Measurements from ENCODE around the gene KCNMB2.

Gene KCNMB2

GRCh38 chr3:178536211-178537079 lies at the start of gene KCNMB2:
KCNMB2 (plus strand) TSS chr3:178536436.
- Histone ChIP-seq H3K4me1 (ENCODE audit: control insufficient read depth, insufficient read depth, low read length) (no peaks in the 10 kb centered on the region), H3K36me3 (ENCODE audit: control insufficient read depth, insufficient read depth, low read length) (no peaks in the 10 kb centered on the region), H3K9me3 (ENCODE audit: control insufficient read depth, low read length) (no peaks in the 10 kb centered on the region), H3K4me3 (ENCODE audit: low read length) (peak within 1 kb of the TSS; percentile 42), H3K9ac (ENCODE audit: low read length) (peak within 1 kb of the TSS; percentile 52), H3K27me3 (ENCODE audit: control insufficient read depth, insufficient read depth, low read length) (no peaks in the 10 kb centered on the region)

- no peaks in the 10 kb centered on the region for H3K4me1 ChIP-seq (ENCODE audit: control insufficient read depth, insufficient read depth, low read length)
- no peak overlapping the region for H3K4me3 ChIP-seq (ENCODE audit: low read length)
- no peaks in the 10 kb centered on the region for H3K27me3 ChIP-seq (ENCODE audit: control insufficient read depth, insufficient read depth, low read length)
- no peaks in the 10 kb centered on the region for H3K9me3 ChIP-seq (ENCODE audit: control insufficient read depth, low read length)
- no peaks in the 10 kb centered on the region for H3K36me3 ChIP-seq (ENCODE audit: control insufficient read depth, insufficient read depth, low read length)
- H3K9ac ChIP-seq (ENCODE audit: low read length) = no peak overlapping the region
These were observed 49.3 kb upstream of the KCNMB2 start for GRCh38 chr3:178486903-178487302.

GRCh38 chr3:178487752-178488151 lies 48.5 kb upstream of the KCNMB2 start:
- Histone ChIP-seq H3K4me3 (ENCODE audit: low read length) (no peak overlapping the region), H3K27me3 (ENCODE audit: control insufficient read depth, insufficient read depth, low read length) (no peaks in the 10 kb centered on the region), H3K4me1 (ENCODE audit: control insufficient read depth, insufficient read depth, low read length) (peaks cover 4% of the 10 kb centered on the region), H3K9me3 (ENCODE audit: control insufficient read depth, low read length) (no peaks in the 10 kb centered on the region), H3K36me3 (ENCODE audit: control insufficient read depth, insufficient read depth, low read length) (no peaks in the 10 kb centered on the region), H3K9ac (ENCODE audit: low read length) (no peak overlapping the region)

GRCh38 chr3:178491751-178492150 lies 44.5 kb upstream of the KCNMB2 start:
- Histone ChIP-seq H3K9me3 (ENCODE audit: control insufficient read depth, low read length) (no peaks in the 10 kb centered on the region), H3K4me1 (ENCODE audit: control insufficient read depth, insufficient read depth, low read length) (peaks cover 4% of the 10 kb centered on the region), H3K4me3 (ENCODE audit: low read length) (no peak overlapping the region), H3K27me3 (ENCODE audit: control insufficient read depth, insufficient read depth, low read length) (no peaks in the 10 kb centered on the region), H3K9ac (ENCODE audit: low read length) (no peak overlapping the region), H3K36me3 (ENCODE audit: control insufficient read depth, insufficient read depth, low read length) (no peaks in the 10 kb centered on the region)

GRCh38 chr3:178492491-178492890 lies 43.7 kb upstream of the KCNMB2 start:
- H3K9me3 ChIP-seq (ENCODE audit: control insufficient read depth, low read length) = no peaks in the 10 kb centered on the region
- no peak overlapping the region for H3K4me3 ChIP-seq (ENCODE audit: low read length)
- no peak overlapping the region for H3K9ac ChIP-seq (ENCODE audit: low read length)
- H3K36me3 ChIP-seq (ENCODE audit: control insufficient read depth, insufficient read depth, low read length) = no peaks in the 10 kb centered on the region
- no peaks in the 10 kb centered on the region for H3K27me3 ChIP-seq (ENCODE audit: control insufficient read depth, insufficient read depth, low read length)
- peaks cover 4% of the 10 kb centered on the region for H3K4me1 ChIP-seq (ENCODE audit: control insufficient read depth, insufficient read depth, low read length)

- Histone ChIP-seq H3K4me1 (ENCODE audit: control insufficient read depth, insufficient read depth, low read length) (peaks cover 4% of the 10 kb centered on the region), H3K4me3 (ENCODE audit: low read length) (no peak overlapping the region), H3K9me3 (ENCODE audit: control insufficient read depth, low read length) (no peaks in the 10 kb centered on the region), H3K9ac (ENCODE audit: low read length) (no peak overlapping the region), H3K36me3 (ENCODE audit: control insufficient read depth, insufficient read depth, low read length) (no peaks in the 10 kb centered on the region), H3K27me3 (ENCODE audit: control insufficient read depth, insufficient read depth, low read length) (no peaks in the 10 kb centered on the region)
These were observed 41.9 kb upstream of the KCNMB2 start for GRCh38 chr3:178494386-178494785.

GRCh38 chr3:178496911-178497310 lies 39.3 kb upstream of the KCNMB2 start:
- H3K36me3 ChIP-seq (ENCODE audit: control insufficient read depth, insufficient read depth, low read length) = no peaks in the 10 kb centered on the region
- no peak overlapping the region for H3K4me3 ChIP-seq (ENCODE audit: low read length)
- H3K9me3 ChIP-seq (ENCODE audit: control insufficient read depth, low read length) = no peaks in the 10 kb centered on the region
- no peaks in the 10 kb centered on the region for H3K27me3 ChIP-seq (ENCODE audit: control insufficient read depth, insufficient read depth, low read length)
- peaks cover 4% of the 10 kb centered on the region for H3K4me1 ChIP-seq (ENCODE audit: control insufficient read depth, insufficient read depth, low read length)
- no peak overlapping the region for H3K9ac ChIP-seq (ENCODE audit: low read length)

- no peaks in the 10 kb centered on the region for H3K27me3 ChIP-seq (ENCODE audit: control insufficient read depth, insufficient read depth, low read length)
- H3K9me3 ChIP-seq (ENCODE audit: control insufficient read depth, low read length) = no peaks in the 10 kb centered on the region
- H3K36me3 ChIP-seq (ENCODE audit: control insufficient read depth, insufficient read depth, low read length) = no peaks in the 10 kb centered on the region
- no peak overlapping the region for H3K4me3 ChIP-seq (ENCODE audit: low read length)
- H3K4me1 ChIP-seq (ENCODE audit: control insufficient read depth, insufficient read depth, low read length) = peaks cover 2% of the 10 kb centered on the region
- H3K9ac ChIP-seq (ENCODE audit: low read length) = no peak overlapping the region
These were observed 37.4 kb upstream of the KCNMB2 start for GRCh38 chr3:178498871-178499270.

GRCh38 chr3:178500631-178501030 lies 35.6 kb upstream of the KCNMB2 start:
- Histone ChIP-seq H3K9ac (ENCODE audit: low read length) (no peak overlapping the region), H3K36me3 (ENCODE audit: control insufficient read depth, insufficient read depth, low read length) (no peaks in the 10 kb centered on the region), H3K4me1 (ENCODE audit: control insufficient read depth, insufficient read depth, low read length) (peaks cover 7% of the 10 kb centered on the region), H3K27me3 (ENCODE audit: control insufficient read depth, insufficient read depth, low read length) (no peaks in the 10 kb centered on the region), H3K4me3 (ENCODE audit: low read length) (no peak overlapping the region), H3K9me3 (ENCODE audit: control insufficient read depth, low read length) (no peaks in the 10 kb centered on the region)

- no peaks in the 10 kb centered on the region for H3K36me3 ChIP-seq (ENCODE audit: control insufficient read depth, insufficient read depth, low read length)
- no peaks in the 10 kb centered on the region for H3K27me3 ChIP-seq (ENCODE audit: control insufficient read depth, insufficient read depth, low read length)
- peaks cover 25% of the 10 kb centered on the region for H3K4me1 ChIP-seq (ENCODE audit: control insufficient read depth, insufficient read depth, low read length)
- H3K9ac ChIP-seq (ENCODE audit: low read length) = no peak overlapping the region
- no peak overlapping the region for H3K4me3 ChIP-seq (ENCODE audit: low read length)
- no peaks in the 10 kb centered on the region for H3K9me3 ChIP-seq (ENCODE audit: control insufficient read depth, low read length)
These were observed 32.1 kb upstream of the KCNMB2 start for GRCh38 chr3:178504128-178504527.

- Histone ChIP-seq H3K27me3 (ENCODE audit: control insufficient read depth, insufficient read depth, low read length) (no peaks in the 10 kb centered on the region), H3K4me1 (ENCODE audit: control insufficient read depth, insufficient read depth, low read length) (peaks cover 29% of the 10 kb centered on the region), H3K4me3 (ENCODE audit: low read length) (no peak overlapping the region), H3K9ac (ENCODE audit: low read length) (no peak overlapping the region), H3K36me3 (ENCODE audit: control insufficient read depth, insufficient read depth, low read length) (no peaks in the 10 kb centered on the region), H3K9me3 (ENCODE audit: control insufficient read depth, low read length) (no peaks in the 10 kb centered on the region)
These were observed 30.4 kb upstream of the KCNMB2 start for GRCh38 chr3:178505832-178506231.

- no peaks in the 10 kb centered on the region for H3K27me3 ChIP-seq (ENCODE audit: control insufficient read depth, insufficient read depth, low read length)
- H3K4me3 ChIP-seq (ENCODE audit: low read length) = no peak overlapping the region
- H3K36me3 ChIP-seq (ENCODE audit: control insufficient read depth, insufficient read depth, low read length) = no peaks in the 10 kb centered on the region
- H3K4me1 ChIP-seq (ENCODE audit: control insufficient read depth, insufficient read depth, low read length) = peaks cover 35% of the 10 kb centered on the region
- no peaks in the 10 kb centered on the region for H3K9me3 ChIP-seq (ENCODE audit: control insufficient read depth, low read length)
- H3K9ac ChIP-seq (ENCODE audit: low read length) = no peak overlapping the region
These were observed 28.5 kb upstream of the KCNMB2 start for GRCh38 chr3:178507507-178508442.

All from mucosa of stomach (tissue), 1 donor.